ENCODE results near the gene LGALS13. TPM values are rescaled to one million over a fixed set of nuclear protein-coding genes. Genes with fewer than 3 reads are reported as not detected.

The LGALS13 gene
- polyA plus RNA-seq, 3 donors, result not detected

DNA sequence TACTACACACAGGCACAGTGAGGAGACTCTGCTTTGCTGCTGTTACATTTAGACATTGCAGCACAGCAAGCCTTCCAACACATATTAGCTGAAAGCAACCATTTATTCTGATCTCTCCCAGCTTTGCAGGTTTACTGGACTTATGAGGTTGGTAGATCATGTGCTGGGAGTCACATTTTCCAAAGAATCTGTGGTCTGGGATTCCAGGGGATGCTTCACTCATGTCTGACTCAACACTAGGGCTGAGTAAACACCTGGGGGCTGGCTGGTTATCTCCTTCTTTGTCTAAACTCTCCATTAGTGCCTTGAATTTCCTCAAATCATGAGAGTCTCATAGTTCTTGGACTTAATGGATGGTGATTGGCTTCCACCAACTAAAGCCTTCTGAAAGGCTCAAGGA is 5.4 kb upstream of the LGALS13 start:
- H3K27ac Mint-ChIP-seq, result no peak overlapping the region
- no peaks in the 10 kb centered on the region for H3K36me3 Mint-ChIP-seq
- Histone ChIP-seq H2AFZ (ENCODE audit: insufficient read depth, low read depth, low read length, poor library complexity, severe bottlenecking) (no peak overlapping the region), H3K4me1 (ENCODE audit: control insufficient read depth in 1 of 2, insufficient read depth in 2 of 2, low read length in 2 of 2) (no peaks in the 10 kb centered on the region), H3K36me3 (replicated peaks in 1 of 2; ENCODE audit: control insufficient read depth in 1 of 2, insufficient read depth in 2 of 2, low read length in 2 of 2) (no peaks in the 10 kb centered on the region), H3K27me3 (ENCODE audit: control insufficient read depth in 2 of 2, insufficient read depth in 2 of 2, low read length in 2 of 2) (no peaks in the 10 kb centered on the region), H3K4me3 (replicated peaks in 1 of 3; ENCODE audit: low read depth in 2 of 3, low read length in 3 of 3) (no peak overlapping the region), H3K9me3 (replicated peaks in 1 of 2; ENCODE audit: control insufficient read depth in 1 of 2, insufficient read depth in 1 of 2, low read length in 2 of 2) (no peaks in the 10 kb centered on the region), H3K9ac (ENCODE audit: insufficient read depth, low read length, poor library complexity, severe bottlenecking) (no peak overlapping the region), H4K20me1 (ENCODE audit: insufficient read depth, low read length) (no peaks in the 10 kb centered on the region), H3K27ac (ENCODE audit: low read depth in 1 of 2, low read length in 2 of 2) (no peak overlapping the region), H3K4me2 (replicated peaks; ENCODE audit: extremely low read depth, low read length, poor library complexity, severe bottlenecking) (no peak overlapping the region), H3K79me2 (ENCODE audit: insufficient read depth, low read length) (no peaks in the 10 kb centered on the region)
- H3K27me3 Mint-ChIP-seq (ENCODE audit: low read depth in 3 of 3), result peaks cover 0 to 3% (median 2%) of the 10 kb centered on the region in 3 donors
- TF ChIP-seq, protein P1, sequence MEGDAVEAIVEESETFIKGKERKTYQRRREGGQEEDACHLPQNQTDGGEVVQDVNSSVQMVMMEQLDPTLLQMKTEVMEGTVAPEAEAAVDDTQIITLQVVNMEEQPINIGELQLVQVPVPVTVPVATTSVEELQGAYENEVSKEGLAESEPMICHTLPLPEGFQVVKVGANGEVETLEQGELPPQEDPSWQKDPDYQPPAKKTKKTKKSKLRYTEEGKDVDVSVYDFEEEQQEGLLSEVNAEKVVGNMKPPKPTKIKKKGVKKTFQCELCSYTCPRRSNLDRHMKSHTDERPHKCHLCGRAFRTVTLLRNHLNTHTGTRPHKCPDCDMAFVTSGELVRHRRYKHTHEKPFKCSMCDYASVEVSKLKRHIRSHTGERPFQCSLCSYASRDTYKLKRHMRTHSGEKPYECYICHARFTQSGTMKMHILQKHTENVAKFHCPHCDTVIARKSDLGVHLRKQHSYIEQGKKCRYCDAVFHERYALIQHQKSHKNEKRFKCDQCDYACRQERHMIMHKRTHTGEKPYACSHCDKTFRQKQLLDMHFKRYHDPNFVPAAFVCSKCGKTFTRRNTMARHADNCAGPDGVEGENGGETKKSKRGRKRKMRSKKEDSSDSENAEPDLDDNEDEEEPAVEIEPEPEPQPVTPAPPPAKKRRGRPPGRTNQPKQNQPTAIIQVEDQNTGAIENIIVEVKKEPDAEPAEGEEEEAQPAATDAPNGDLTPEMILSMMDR (IDR thresholded peaks at IDR 0.05), result no peak
- no peaks in the 10 kb centered on the region for H3K4me1 Mint-ChIP-seq
- H3K4me3 Mint-ChIP-seq, result no peak overlapping the region
- DNase-seq, result no peak
- H3K9me3 Mint-ChIP-seq, result peaks cover 0 to 4% (median 0%) of the 10 kb centered on the region in 7 donors
- intact Hi-C loops (cut with micrococcal nuclease), result no loop called here

DNA sequence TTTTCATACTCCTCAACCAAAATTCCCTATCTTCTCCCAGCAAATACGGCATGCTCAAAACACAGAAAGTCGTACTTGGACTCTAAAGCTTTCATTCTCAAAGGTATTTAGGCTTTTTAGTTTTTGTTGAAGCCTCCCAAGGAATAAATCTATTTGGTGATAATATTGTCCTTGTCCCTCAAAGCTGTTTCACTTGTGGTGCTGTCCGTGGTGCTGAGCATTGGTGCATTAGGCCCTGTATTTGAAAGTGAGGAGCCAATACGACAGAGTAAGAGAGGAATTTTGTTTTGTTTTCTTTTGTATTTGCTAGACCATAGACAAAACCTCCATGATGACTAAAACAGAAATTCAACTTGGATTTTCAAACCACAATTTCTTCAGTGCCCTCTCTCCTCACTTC is 3.2 kb upstream of the LGALS13 start:
- Histone ChIP-seq H3K27ac (ENCODE audit: low read depth in 1 of 2, low read length in 2 of 2) (no peak overlapping the region), H3K4me3 (replicated peaks in 1 of 3; ENCODE audit: low read depth in 2 of 3, low read length in 3 of 3) (no peak overlapping the region), H3K36me3 (replicated peaks in 1 of 2; ENCODE audit: control insufficient read depth in 1 of 2, insufficient read depth in 2 of 2, low read length in 2 of 2) (no peaks in the 10 kb centered on the region), H3K9me3 (replicated peaks in 1 of 2; ENCODE audit: control insufficient read depth in 1 of 2, insufficient read depth in 1 of 2, low read length in 2 of 2) (no peaks in the 10 kb centered on the region), H3K9ac (ENCODE audit: insufficient read depth, low read length, poor library complexity, severe bottlenecking) (no peak overlapping the region), H4K20me1 (ENCODE audit: insufficient read depth, low read length) (no peaks in the 10 kb centered on the region), H2AFZ (ENCODE audit: insufficient read depth, low read depth, low read length, poor library complexity, severe bottlenecking) (no peak overlapping the region), H3K4me1 (ENCODE audit: control insufficient read depth in 1 of 2, insufficient read depth in 2 of 2, low read length in 2 of 2) (no peaks in the 10 kb centered on the region), H3K4me2 (replicated peaks; ENCODE audit: extremely low read depth, low read length, poor library complexity, severe bottlenecking) (no peak overlapping the region), H3K27me3 (ENCODE audit: control insufficient read depth in 2 of 2, insufficient read depth in 2 of 2, low read length in 2 of 2) (no peaks in the 10 kb centered on the region), H3K79me2 (ENCODE audit: insufficient read depth, low read length) (no peaks in the 10 kb centered on the region)
- peaks cover 0 to 3% (median 2%) of the 10 kb centered on the region in 3 donors for H3K27me3 Mint-ChIP-seq (ENCODE audit: low read depth in 3 of 3)
- peaks cover 0 to 4% (median 0%) of the 10 kb centered on the region in 7 donors for H3K9me3 Mint-ChIP-seq
- TF ChIP-seq, protein P1 (IDR thresholded peaks at IDR 0.05), result no peak
- no peaks in the 10 kb centered on the region for H3K36me3 Mint-ChIP-seq
- no peak overlapping the region for H3K4me3 Mint-ChIP-seq
- DNase-seq, result no peak
- no peaks in the 10 kb centered on the region for H3K4me1 Mint-ChIP-seq
- intact Hi-C loops (cut with micrococcal nuclease), result no loop called here
- H3K27ac Mint-ChIP-seq, result no peak overlapping the region
- WGBS (ENCODE audit: insufficient coverage), result 0% methylated on average over 1 of the region's 4 CpGs
